ENCODE results near the gene CNTN6.

GRCh38 chr3:1375145-1375544, 282.3 kb downstream of the CNTN6 start:
- TF ChIP-seq CTCF (conservative IDR thresholded peaks at IDR 0.05 in 1 of 2, IDR thresholded peaks at IDR 0.05 in 1 of 2; ENCODE audit: low read depth in 1 of 2, low read length in 2 of 2), result no peak
- TF ChIP-seq EZH2 (IDR thresholded peaks at IDR 0.05; ENCODE audit: low read length, missing control alignments), result no peak
